Ishikawa (cell line): Measurements from ENCODE around the gene TRIM44.

ENCODE experiments used
- CEBPB ChIP-seq: IDR thresholded peaks from 2 replicates; pipeline ENCODE4 v1.6.1; 2012
- CREB1 ChIP-seq: IDR thresholded peaks from 2 replicates; pipeline ENCODE4 v1.6.1; 2012; ENCODE audit warnings: low read depth
- EGR1 ChIP-seq: IDR thresholded peaks from 2 replicates; pipeline ENCODE4 v1.6.1; 2012
- EP300 ChIP-seq: IDR thresholded peaks from 2 replicates; pipeline ENCODE4 v1.6.1; 2012; ENCODE audit warnings: borderline replicate concordance
- FOXM1 ChIP-seq: IDR thresholded peaks from 2 replicates; pipeline ENCODE4 v1.6.1; 2012; ENCODE audit warnings: low read depth, borderline replicate concordance
- MAX ChIP-seq: IDR thresholded peaks from 2 replicates; pipeline ENCODE4 v1.6.1; 2012
- NFIC ChIP-seq: IDR thresholded peaks from 2 replicates; pipeline ENCODE4 v1.6.1; 2012
- RAD21 ChIP-seq: IDR thresholded peaks from 2 replicates; pipeline ENCODE4 v1.6.1; 2012; ENCODE audit warnings: low read depth
- REST ChIP-seq: IDR thresholded peaks from 2 replicates; pipeline ENCODE4 v1.6.1; 2012; ENCODE audit warnings: low read depth, mild to moderate bottlenecking
- TAF1 ChIP-seq: IDR thresholded peaks from 2 replicates; pipeline ENCODE4 v1.6.1; 2012; ENCODE audit warnings: low read depth, mild to moderate bottlenecking
- TCF12 ChIP-seq: IDR thresholded peaks from 2 replicates; pipeline ENCODE4 v1.6.1; 2012; ENCODE audit warnings: low read depth
- TEAD4 ChIP-seq: IDR thresholded peaks from 2 replicates; pipeline ENCODE4 v1.6.1; 2012
- USF1 ChIP-seq: IDR thresholded peaks from 2 replicates; pipeline ENCODE4 v1.6.1; 2012
- YY1 ChIP-seq: IDR thresholded peaks from 2 replicates; pipeline ENCODE4 v1.6.1; 2012; ENCODE audit warnings: low read depth
- ZBTB7A ChIP-seq: IDR thresholded peaks from 2 replicates; pipeline ENCODE4 v1.6.1; 2012; ENCODE audit warnings: low read depth

TRIM44 gene

GRCh38 chr11:35787013-35787504 is 124.5 kb downstream of the TRIM44 start:
- TF ChIP-seq ZBTB7A, result no peak
- TF ChIP-seq NFIC, result no peak
- TF ChIP-seq TAF1, result no peak
- no peak for TF ChIP-seq EP300
- TF ChIP-seq TCF12, result no peak
- no peak for TF ChIP-seq FOXM1
- TF ChIP-seq RAD21, result no peak

- TF ChIP-seq MAX (no peak), YY1 (no peak), TEAD4 (no peak), RAD21 (no peak)
Measured at GRCh38 chr11:35787626-35788025, 125.1 kb downstream of the TRIM44 start.

GRCh38 chr11:35791088-35791958 is 128.7 kb downstream of the TRIM44 start:
- TF ChIP-seq FOXM1, result no peak
- TF ChIP-seq YY1, result no peak
- no peak for TF ChIP-seq CEBPB
- no peak for TF ChIP-seq ZBTB7A
- no peak for TF ChIP-seq NFIC
- TF ChIP-seq CREB1, result no peak
- no peak for TF ChIP-seq USF1
- no peak for TF ChIP-seq TAF1
- no peak for TF ChIP-seq REST
- no peak for TF ChIP-seq EGR1
- no peak for TF ChIP-seq EP300
- no peak for TF ChIP-seq TCF12
- no peak for TF ChIP-seq TEAD4
- TF ChIP-seq RAD21, result no peak
- no peak for TF ChIP-seq MAX

- no peak for TF ChIP-seq CREB1
- TF ChIP-seq RAD21, result no peak
- no peak for TF ChIP-seq YY1
- TF ChIP-seq USF1, result no peak
- no peak for TF ChIP-seq EGR1
- no peak for TF ChIP-seq EP300
- no peak for TF ChIP-seq REST
- TF ChIP-seq FOXM1, result no peak
- TF ChIP-seq ZBTB7A, result no peak
- no peak for TF ChIP-seq TAF1
- TF ChIP-seq TCF12, result no peak
- no peak for TF ChIP-seq CEBPB
- TF ChIP-seq MAX, result no peak
- no peak for TF ChIP-seq TEAD4
- no peak for TF ChIP-seq NFIC
Measured at GRCh38 chr11:35792148-35792845, 129.7 kb downstream of the TRIM44 start.

- TF ChIP-seq TEAD4, result no peak
- no peak for TF ChIP-seq TCF12
- no peak for TF ChIP-seq MAX
- no peak for TF ChIP-seq NFIC
- TF ChIP-seq YY1, result no peak
- no peak for TF ChIP-seq REST
- TF ChIP-seq USF1, result no peak
- TF ChIP-seq CEBPB, result no peak
- no peak for TF ChIP-seq TAF1
- TF ChIP-seq EGR1, result no peak
- no peak for TF ChIP-seq FOXM1
- no peak for TF ChIP-seq ZBTB7A
- no peak for TF ChIP-seq EP300
- TF ChIP-seq CREB1, result no peak
Measured at GRCh38 chr11:35792846-35793192, 130.2 kb downstream of the TRIM44 start.
